H9 (cell line): ENCODE measurements around the gene IZUMO2. TPM values are rescaled to one million over a fixed set of nuclear protein-coding genes. Genes with fewer than 3 reads are reported as not detected.

ENCODE experiments used
- DNase-seq: peaks from one replicate; pipeline ENCODE4 v3.0.0-alpha.2; 2017
- H2AFZ ChIP-seq: one replicate; pipeline ENCODE4 v1.6.1; 2013; ENCODE audit warnings: mild to moderate bottlenecking, low read length, control low read depth, moderate library complexity
- H2AK5ac ChIP-seq: 2 replicates; pipeline ENCODE4 v1.6.1; 2013; ENCODE audit warnings: low read length, control low read depth, mixed read lengths; ENCODE audit not compliant: insufficient read length
- H2BK120ac ChIP-seq: one replicate; pipeline ENCODE4 v1.6.1; 2013; ENCODE audit warnings: low read depth, mild to moderate bottlenecking, low read length, control low read depth, inconsistent platforms; ENCODE audit not compliant: poor library complexity, severe bottlenecking
- H2BK12ac ChIP-seq: 2 replicates; pipeline ENCODE4 v1.6.1; 2013; ENCODE audit warnings: low read length, control low read depth, mixed read lengths, low read depth; ENCODE audit not compliant: insufficient read length
- H2BK15ac ChIP-seq: 2 replicates; pipeline ENCODE4 v1.6.1; 2013; ENCODE audit warnings: low read depth, low read length, control low read depth
- H2BK20ac ChIP-seq: one replicate; pipeline ENCODE4 v1.6.1; 2013; ENCODE audit warnings: low read depth, mild to moderate bottlenecking, low read length, control low read depth, inconsistent platforms; ENCODE audit not compliant: poor library complexity, severe bottlenecking
- H2BK5ac ChIP-seq: 2 replicates; pipeline ENCODE4 v1.6.1; 2013; ENCODE audit warnings: low read length, control low read depth, mixed read lengths; ENCODE audit not compliant: insufficient read length
- H3K14ac ChIP-seq: 2 replicates; pipeline ENCODE4 v1.6.1; 2013; ENCODE audit warnings: low read length, control low read depth; ENCODE audit not compliant: insufficient read depth
- H3K18ac ChIP-seq: 2 replicates; pipeline ENCODE4 v1.6.1; 2013; ENCODE audit warnings: low read depth, mild to moderate bottlenecking, mixed read lengths, low read length, control low read depth; ENCODE audit not compliant: insufficient read length
- H3K23ac ChIP-seq: 2 replicates; pipeline ENCODE4 v1.6.1; 2013; ENCODE audit warnings: low read length, control low read depth, mixed read lengths, low read depth; ENCODE audit not compliant: insufficient read length
- H3K23me2 ChIP-seq: 2 replicates; pipeline ENCODE4 v1.6.1; 2013; ENCODE audit warnings: low read depth, mild to moderate bottlenecking, mixed read lengths, low read length, control low read depth; ENCODE audit not compliant: insufficient read length, poor library complexity, severe bottlenecking
- H3K27ac ChIP-seq: 2 replicates; pipeline ENCODE4 v1.5.1; 2013; ENCODE audit warnings: low read length, control low read depth, mixed read lengths, low read depth; ENCODE audit not compliant: insufficient read length
- H3K27me3 ChIP-seq: 2 replicates; pipeline ENCODE4 v1.6.1; 2013; ENCODE audit warnings: low read length, control low read depth, inconsistent platforms; ENCODE audit not compliant: insufficient read depth
- H3K4ac ChIP-seq: 2 replicates; pipeline ENCODE4 v1.6.1; 2013; ENCODE audit warnings: low read depth, mild to moderate bottlenecking, control low read depth, inconsistent platforms, low read length, moderate library complexity
- H3K4me1 ChIP-seq: 2 replicates; pipeline ENCODE4 v1.6.1; 2013; ENCODE audit warnings: low read length, control low read depth, inconsistent platforms; ENCODE audit not compliant: insufficient read depth
- H3K4me2 ChIP-seq: 2 replicates; pipeline ENCODE4 v1.6.1; 2013; ENCODE audit warnings: low read length, control low read depth, mixed read lengths; ENCODE audit not compliant: insufficient read length, insufficient read depth
- H3K56ac ChIP-seq: 2 replicates; pipeline ENCODE4 v1.6.1; 2013; ENCODE audit warnings: low read depth, mild to moderate bottlenecking, mixed read lengths, low read length, control low read depth; ENCODE audit not compliant: insufficient read length
- H3K79me1 ChIP-seq: 2 replicates; pipeline ENCODE4 v1.6.1; 2013; ENCODE audit warnings: low read depth, mild to moderate bottlenecking, moderate library complexity, low read length, control low read depth, inconsistent platforms; ENCODE audit not compliant: insufficient read depth, poor library complexity, severe bottlenecking
- H3K79me2 ChIP-seq: 2 replicates; pipeline ENCODE4 v1.6.1; 2013; ENCODE audit warnings: low read length, control low read depth, inconsistent platforms; ENCODE audit not compliant: insufficient read depth
- H3K9ac ChIP-seq: 2 replicates; pipeline ENCODE4 v1.6.1; 2013; ENCODE audit warnings: low read length, control low read depth, mixed read lengths; ENCODE audit not compliant: insufficient read length; ENCODE audit errors: extremely low read depth
- H3K9me3 ChIP-seq: one replicate; pipeline ENCODE4 v1.6.1; 2013; ENCODE audit warnings: low read depth, low read length, inconsistent platforms; ENCODE audit not compliant: control insufficient read depth
- H3T11ph ChIP-seq: one replicate; pipeline ENCODE4 v1.6.1; 2013; ENCODE audit warnings: mild to moderate bottlenecking, low read length, control low read depth, inconsistent platforms
- H4K20me1 ChIP-seq: one replicate; pipeline ENCODE4 v1.6.1; 2013; ENCODE audit not compliant: control insufficient read depth, insufficient read length, insufficient read depth
- H4K5ac ChIP-seq: 2 replicates; pipeline ENCODE4 v1.6.1; 2013; ENCODE audit warnings: low read depth, mild to moderate bottlenecking, mixed read lengths, low read length, control low read depth; ENCODE audit not compliant: insufficient read length
- H4K8ac ChIP-seq: replicated peaks from 2 replicates; pipeline ENCODE4 v1.6.1; 2013; ENCODE audit warnings: low read length, control low read depth, mixed read lengths, low read depth; ENCODE audit not compliant: insufficient read length
- H4K91ac ChIP-seq: 2 replicates; pipeline ENCODE4 v1.6.1; 2013; ENCODE audit warnings: low read depth, mild to moderate bottlenecking, moderate library complexity, mixed read lengths, low read length, control low read depth; ENCODE audit not compliant: insufficient read length
- H3K27ac Mint-ChIP-seq, 3 experiments: 2 replicates in 2 of 3; 3 replicates in 1 of 3; pipeline ENCODE4 v1.8.0; 2020 to 2021; ENCODE audit warnings: mixed read lengths in 3 of 3, mild to moderate bottlenecking in 1 of 3, moderate library complexity in 1 of 3
- H3K27me3 Mint-ChIP-seq: 2 replicates; pipeline ENCODE4 v1.8.0; 2021; ENCODE audit warnings: low read depth, mild to moderate bottlenecking, moderate library complexity, mixed read lengths
- H3K36me3 Mint-ChIP-seq, 3 experiments: 2 replicates in 2 of 3; 3 replicates in 1 of 3; pipeline ENCODE4 v1.8.0; 2020 to 2021; ENCODE audit warnings: low read depth in 3 of 3, mixed read lengths in 3 of 3; ENCODE audit not compliant: insufficient read depth in 1 of 3
- H3K4me1 Mint-ChIP-seq, 2 experiments: 2 replicates each; pipeline ENCODE4 v1.8.0; 2020; ENCODE audit warnings: mixed read lengths in 2 of 2
- H3K4me3 Mint-ChIP-seq, 2 experiments: 2 replicates in 1 of 2; 3 replicates in 1 of 2; pipeline ENCODE4 v1.8.0; 2020 to 2021; ENCODE audit warnings: mild to moderate bottlenecking in 2 of 2, mixed read lengths in 2 of 2, moderate library complexity in 1 of 2
- H3K9me3 Mint-ChIP-seq, 2 experiments: 2 replicates in 1 of 2; 3 replicates in 1 of 2; pipeline ENCODE4 v1.8.0; 2020; ENCODE audit warnings: mild to moderate bottlenecking in 2 of 2, mixed read lengths in 2 of 2, moderate library complexity in 1 of 2
- WGBS: extraction: QIAGEN DNeasy Blood & Tissue Kit; methylation state at CpG from one replicate; pipeline ENCODE4 v1.1.7; 2013; ENCODE audit warnings: missing lambda C conversion rate, low lambda C conversion rate, mixed read lengths; ENCODE audit not compliant: insufficient read length; ENCODE audit errors: extremely low coverage; 5-methylcytosine and 5-hydroxymethylcytosine counted together
- total RNA-seq: library from RNA; stranded (reverse); gene quantifications from 2 replicates; pipeline ENCODE4 v1.2.1, GENCODE V29; 2021
- TF ChIP-seq, protein P1 (sequence below): fragments of 200-600 bp; sonication (generic); conservative IDR thresholded peaks from 3 replicates; pipeline ENCODE4 v1.8.0; 2021; ENCODE audit warnings: antibody characterized with exemption, mild to moderate bottlenecking

Gene IZUMO2
- total RNA-seq, 1 experiment from 2014 or later: not detected

DNA sequence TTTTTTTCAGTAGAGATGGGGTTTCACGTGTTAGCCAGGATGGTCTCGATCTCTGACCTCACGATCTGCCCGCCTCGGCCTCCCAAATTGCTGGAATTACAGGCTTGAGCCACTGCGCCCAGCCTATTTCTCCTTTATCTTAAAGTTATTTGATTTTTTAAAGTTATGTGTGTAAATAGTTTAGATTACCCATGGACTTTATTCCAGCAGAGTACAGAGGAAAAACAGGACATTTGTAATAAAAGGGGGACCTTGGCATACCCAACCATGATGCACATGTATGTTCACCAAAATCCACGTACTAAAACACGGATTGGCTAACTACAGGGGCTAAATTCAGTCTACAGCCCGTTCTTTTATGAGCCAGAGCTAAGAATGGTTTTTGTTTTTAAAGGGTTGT is 13.7 kb upstream of the IZUMO2 start:
- no peak overlapping the region for H3K27ac Mint-ChIP-seq
- WGBS: no CpG with 5 or more reads among the region's 9 CpGs
- H3K4ac ChIP-seq: no peak overlapping the region
- no peak for DNase-seq
- no peak overlapping the region for H3K27ac ChIP-seq
- peaks cover 2 to 12% of the 10 kb centered on the region in 2 experiments; a peak in 3 of 5 replicates for H3K9me3 Mint-ChIP-seq
- H3K4me3 Mint-ChIP-seq: no peak overlapping the region
- H3K9me3 ChIP-seq: peaks cover 8% of the 10 kb centered on the region
- H3K27me3 Mint-ChIP-seq: peaks cover 12% of the 10 kb centered on the region
- no peaks in the 10 kb centered on the region for H3K79me2 ChIP-seq
- no peak overlapping the region for H2AFZ ChIP-seq
- TF ChIP-seq, protein P1, sequence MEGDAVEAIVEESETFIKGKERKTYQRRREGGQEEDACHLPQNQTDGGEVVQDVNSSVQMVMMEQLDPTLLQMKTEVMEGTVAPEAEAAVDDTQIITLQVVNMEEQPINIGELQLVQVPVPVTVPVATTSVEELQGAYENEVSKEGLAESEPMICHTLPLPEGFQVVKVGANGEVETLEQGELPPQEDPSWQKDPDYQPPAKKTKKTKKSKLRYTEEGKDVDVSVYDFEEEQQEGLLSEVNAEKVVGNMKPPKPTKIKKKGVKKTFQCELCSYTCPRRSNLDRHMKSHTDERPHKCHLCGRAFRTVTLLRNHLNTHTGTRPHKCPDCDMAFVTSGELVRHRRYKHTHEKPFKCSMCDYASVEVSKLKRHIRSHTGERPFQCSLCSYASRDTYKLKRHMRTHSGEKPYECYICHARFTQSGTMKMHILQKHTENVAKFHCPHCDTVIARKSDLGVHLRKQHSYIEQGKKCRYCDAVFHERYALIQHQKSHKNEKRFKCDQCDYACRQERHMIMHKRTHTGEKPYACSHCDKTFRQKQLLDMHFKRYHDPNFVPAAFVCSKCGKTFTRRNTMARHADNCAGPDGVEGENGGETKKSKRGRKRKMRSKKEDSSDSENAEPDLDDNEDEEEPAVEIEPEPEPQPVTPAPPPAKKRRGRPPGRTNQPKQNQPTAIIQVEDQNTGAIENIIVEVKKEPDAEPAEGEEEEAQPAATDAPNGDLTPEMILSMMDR: no peak
- H3K56ac ChIP-seq: no peak overlapping the region
- no peak overlapping the region for H3K18ac ChIP-seq
- H3K9ac ChIP-seq: no peak overlapping the region
- H3K23me2 ChIP-seq: no peaks in the 10 kb centered on the region
- peaks cover 0 to 3% of the 10 kb centered on the region in 2 experiments; a peak in 1 of 4 replicates for H3K4me1 Mint-ChIP-seq
- H4K5ac ChIP-seq: no peak overlapping the region
- H3K27me3 ChIP-seq: no peaks in the 10 kb centered on the region
- no peak overlapping the region for H4K8ac ChIP-seq
- H2BK20ac ChIP-seq: no peak overlapping the region
- H2BK15ac ChIP-seq: no peak overlapping the region
- no peak overlapping the region for H2BK120ac ChIP-seq
- no peak overlapping the region for H4K91ac ChIP-seq
- no peak overlapping the region for H2BK5ac ChIP-seq
- H2BK12ac ChIP-seq: no peak overlapping the region
- H3K14ac ChIP-seq: no peak overlapping the region
- H3T11ph ChIP-seq: no peak overlapping the region
- no peaks in the 10 kb centered on the region for H3K79me1 ChIP-seq
- no peak overlapping the region for H3K4me2 ChIP-seq
- no peaks in the 10 kb centered on the region for H4K20me1 ChIP-seq
- no peak overlapping the region for H3K23ac ChIP-seq
- H2AK5ac ChIP-seq: no peak overlapping the region
- no peaks in the 10 kb centered on the region for H3K4me1 ChIP-seq
- peaks cover 0 to 2% (median 0%) of the 10 kb centered on the region in 3 experiments; a peak in 1 of 7 replicates for H3K36me3 Mint-ChIP-seq
